Transverse colon (tissue), 4 donors: ENCODE data around the gene SMPD4.
"Not testable (repeated sequence)": the region's sequence is repeated elsewhere in the genome, so short reads cannot be mapped to it uniquely, and the experiment has no call there.

ENCODE experiments used
- EP300 ChIP-seq: sonication (generic); formaldehyde crosslinking; IDR thresholded peaks from one replicate; pipeline ENCODE4 v1.6.1; 2017; ENCODE audit warnings: antibody characterized with exemption, low read depth
- POLR2A ChIP-seq: fragments of 450-650 bp; IDR thresholded peaks from one replicate; pipeline ENCODE4 v1.6.1; 2016; ENCODE audit warnings: antibody characterized with exemption, mild to moderate bottlenecking, moderate library complexity
- POLR2AphosphoS5 ChIP-seq, 3 donors: sonication (generic); formaldehyde crosslinking; IDR thresholded peaks; one replicate each; pipeline ENCODE4 v1.6.1; 2016; ENCODE audit warnings: antibody characterized with exemption in 3 of 3
- TF ChIP-seq, protein P1 (sequence below), 5 experiments: fragments of 200-600 bp in 3 of 5; fragments of 450-650 bp in 2 of 5; sonication (generic) in 3 of 5; IDR thresholded peaks; 1 replicate in 2 of 5; 2 replicates in 3 of 5; pipeline ENCODE4 v1.5.1; 2016 to 2017; ENCODE audit warnings: antibody characterized with exemption in 5 of 5, inconsistent platforms in 3 of 5, mild to moderate bottlenecking in 2 of 5, moderate library complexity in 1 of 5

GRCh38 chr2:130129120-130129829 lies 52.1 kb downstream of the SMPD4 start, which contains the start of gene POTEF:
- TF ChIP-seq, protein P1, sequence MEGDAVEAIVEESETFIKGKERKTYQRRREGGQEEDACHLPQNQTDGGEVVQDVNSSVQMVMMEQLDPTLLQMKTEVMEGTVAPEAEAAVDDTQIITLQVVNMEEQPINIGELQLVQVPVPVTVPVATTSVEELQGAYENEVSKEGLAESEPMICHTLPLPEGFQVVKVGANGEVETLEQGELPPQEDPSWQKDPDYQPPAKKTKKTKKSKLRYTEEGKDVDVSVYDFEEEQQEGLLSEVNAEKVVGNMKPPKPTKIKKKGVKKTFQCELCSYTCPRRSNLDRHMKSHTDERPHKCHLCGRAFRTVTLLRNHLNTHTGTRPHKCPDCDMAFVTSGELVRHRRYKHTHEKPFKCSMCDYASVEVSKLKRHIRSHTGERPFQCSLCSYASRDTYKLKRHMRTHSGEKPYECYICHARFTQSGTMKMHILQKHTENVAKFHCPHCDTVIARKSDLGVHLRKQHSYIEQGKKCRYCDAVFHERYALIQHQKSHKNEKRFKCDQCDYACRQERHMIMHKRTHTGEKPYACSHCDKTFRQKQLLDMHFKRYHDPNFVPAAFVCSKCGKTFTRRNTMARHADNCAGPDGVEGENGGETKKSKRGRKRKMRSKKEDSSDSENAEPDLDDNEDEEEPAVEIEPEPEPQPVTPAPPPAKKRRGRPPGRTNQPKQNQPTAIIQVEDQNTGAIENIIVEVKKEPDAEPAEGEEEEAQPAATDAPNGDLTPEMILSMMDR (IDR thresholded peaks at IDR 0.05) = not testable (repeated sequence)
- not testable (repeated sequence) for TF ChIP-seq POLR2AphosphoS5 (IDR thresholded peaks at IDR 0.05); POLR2A; EP300
